A204.1 (cell line): Measurements from ENCODE around the gene ANGPTL3.
"Not testable (repeated sequence)": the region's sequence is repeated elsewhere in the genome, so short reads cannot be mapped to it uniquely, and the experiment has no call there.

ENCODE experiments used
- FAIRE-seq: peaks from 2 replicates; lab custom pipeline; 2012; peaks lifted over from hg19 to GRCh38; lab: Jason Lieb, UNC

Gene ANGPTL3

GRCh38 chr1:62597281-62597680 lies at the start of gene ANGPTL3:
Gene ANGPTL3, plus strand, starts transcription at chr1:62597520. Its CDS starts 47 bp downstream, at chr1:62597567.
- FAIRE-seq = peak; percentile 56

- peak; percentile 40 for FAIRE-seq
Observed at GRCh38 chr1:62561306-62561705, 36.0 kb upstream of the ANGPTL3 start.

GRCh38 chr1:62567182-62567581 lies 30.1 kb upstream of the ANGPTL3 start:
- FAIRE-seq = not testable (repeated sequence)

- FAIRE-seq = not testable (repeated sequence)
Observed at GRCh38 chr1:62567926-62568325, 29.4 kb upstream of the ANGPTL3 start.

- not testable (repeated sequence) for FAIRE-seq
Observed at GRCh38 chr1:62571517-62571916, 25.8 kb upstream of the ANGPTL3 start.

GRCh38 chr1:62572476-62572875 lies 24.8 kb upstream of the ANGPTL3 start:
- FAIRE-seq = no peak

- no peak for FAIRE-seq
Observed at GRCh38 chr1:62573675-62574074, 23.6 kb upstream of the ANGPTL3 start.

GRCh38 chr1:62585469-62586155 lies 11.7 kb upstream of the ANGPTL3 start:
- no peak for FAIRE-seq

GRCh38 chr1:62588000-62588399 lies 9.3 kb upstream of the ANGPTL3 start:
- FAIRE-seq = no peak

GRCh38 chr1:62589321-62589720 lies 8.0 kb upstream of the ANGPTL3 start:
- no peak for FAIRE-seq

- FAIRE-seq = no peak
Observed at GRCh38 chr1:62590255-62590969, 6.9 kb upstream of the ANGPTL3 start.

GRCh38 chr1:62590970-62591368 lies 6.4 kb upstream of the ANGPTL3 start:
- no peak for FAIRE-seq

- no peak for FAIRE-seq
Observed at GRCh38 chr1:62593825-62594394, 3.4 kb upstream of the ANGPTL3 start.

- no peak for FAIRE-seq
Observed at GRCh38 chr1:62595647-62596046, 1.7 kb upstream of the ANGPTL3 start.

GRCh38 chr1:62599044-62599443 lies 1.7 kb downstream of the ANGPTL3 start:
- FAIRE-seq = no peak

- FAIRE-seq = no peak
Observed at GRCh38 chr1:62601457-62601856, 4.1 kb downstream of the ANGPTL3 start.

- no peak for FAIRE-seq
Observed at GRCh38 chr1:62608905-62609304, 11.6 kb downstream of the ANGPTL3 start.

- FAIRE-seq = not testable (repeated sequence)
Observed at GRCh38 chr1:62610588-62610987, 13.3 kb downstream of the ANGPTL3 start.

GRCh38 chr1:62612770-62613169 lies 15.4 kb downstream of the ANGPTL3 start:
- FAIRE-seq = peak; percentile 65

- no peak for FAIRE-seq
Observed at GRCh38 chr1:62613325-62613727, 16.0 kb downstream of the ANGPTL3 start.

GRCh38 chr1:62613890-62614289 lies 16.6 kb downstream of the ANGPTL3 start:
- no peak for FAIRE-seq

GRCh38 chr1:62621907-62622306 lies 24.6 kb downstream of the ANGPTL3 start:
- FAIRE-seq = no peak

- FAIRE-seq = no peak
Observed at GRCh38 chr1:62625415-62625814, 28.1 kb downstream of the ANGPTL3 start.
